CD4-positive, alpha-beta T cell (primary cell): Measurements from ENCODE around the gene ASAH2. TPM values are rescaled to one million over a fixed set of nuclear protein-coding genes. Genes with fewer than 3 reads are reported as not detected.

Experiments
- ATAC-seq: fragments of 200-7000 bp; cut with Tn5 transposase; one replicate; pipeline ENCODE4 v1.10.0; 2022; ENCODE audit warnings: mild to moderate bottlenecking; ENCODE audit not compliant: poor library complexity
- CTCF ChIA-PET: fragments of 350-600 bp; sonication (Branson Sonifier 250); formaldehyde crosslinking; loops from one replicate; lab custom pipeline; 2021; ENCODE audit warnings: antibody characterized with exemption, inconsistent platforms; lab: Charles Lee
- POLR2A ChIA-PET: fragments of 350-600 bp; sonication (Branson Sonifier 250); formaldehyde crosslinking; loops from one replicate; lab custom pipeline; 2021; ENCODE audit warnings: antibody characterized with exemption, inconsistent platforms; lab: Charles Lee
- DNase-seq, 14 experiments: peaks; one replicate each; pipeline ENCODE4 v3.0.0-alpha.2; 2013 to 2020; ENCODE audit warnings: mixed read lengths in 2 of 14
- H3K27ac ChIP-seq, 2 donors: one replicate each; pipeline versions ENCODE4 v1.5.1 to v1.7.0; 2013; ENCODE audit warnings: low read length in 2 of 2, low read depth in 1 of 2, mild to moderate bottlenecking in 1 of 2
- H3K27me3 ChIP-seq, 2 experiments: 1 replicate in 1 of 2; 2 replicates in 1 of 2; pipeline versions ENCODE4 v1.6.1 to v1.7.0; 2013; ENCODE audit warnings: low read length in 2 of 2, control low read depth in 1 of 2, mild to moderate bottlenecking in 1 of 2, moderate library complexity in 1 of 2; ENCODE audit not compliant: insufficient read depth in 2 of 2, control insufficient read depth in 1 of 2
- H3K36me3 ChIP-seq: one replicate; pipeline ENCODE4 v1.6.1; 2013; ENCODE audit warnings: low read length, control low read depth; ENCODE audit not compliant: insufficient read depth
- H3K4me1 ChIP-seq: one replicate; pipeline ENCODE4 v1.6.1; 2013; ENCODE audit warnings: low read length, control low read depth; ENCODE audit not compliant: insufficient read depth
- H3K4me3 ChIP-seq: one replicate; pipeline ENCODE4 v1.5.1; 2013; ENCODE audit warnings: mild to moderate bottlenecking, low read length, moderate library complexity
- H3K9me3 ChIP-seq, 2 experiments: 1 replicate in 1 of 2; 2 replicates in 1 of 2; pipeline versions ENCODE4 v1.6.1 to v1.7.0; 2013; ENCODE audit warnings: low read length in 2 of 2, mild to moderate bottlenecking in 2 of 2, control low read depth in 1 of 2, moderate library complexity in 1 of 2; ENCODE audit not compliant: control insufficient read depth in 1 of 2, insufficient read depth in 1 of 2
- H3K27ac Mint-ChIP-seq: one replicate; pipeline ENCODE4 v1.8.0; 2020; ENCODE audit warnings: mixed read lengths
- H3K27me3 Mint-ChIP-seq: one replicate; pipeline ENCODE4 v1.8.0; 2021; ENCODE audit warnings: mixed read lengths
- H3K36me3 Mint-ChIP-seq: one replicate; pipeline ENCODE4 v1.8.0; 2021; ENCODE audit warnings: low read depth, mixed read lengths
- H3K4me1 Mint-ChIP-seq: one replicate; pipeline ENCODE4 v1.8.0; 2021; ENCODE audit warnings: low read depth, mixed read lengths
- H3K4me3 Mint-ChIP-seq: one replicate; pipeline ENCODE4 v1.8.0; 2020; ENCODE audit warnings: mild to moderate bottlenecking, mixed read lengths
- H3K9me3 Mint-ChIP-seq: one replicate; pipeline ENCODE4 v1.8.0; 2020; ENCODE audit warnings: mixed read lengths
- intact Hi-C, 2 experiments: fragments of 100-400 bp; cut with DNase I in 1 of 2; cut with micrococcal nuclease in 1 of 2; formaldehyde crosslinking; loops; one replicate each; pipeline versions ENCODE4 v1.15.1 to v1.9.0; 2023 to 2025; cut with DNase I, micrococcal nuclease
- total RNA-seq, 174 experiments: library from RNA in 2 of 174; stranded (reverse) in 2 of 174; gene quantifications; one replicate each; pipeline ENCODE4 v1.2.3 and lab custom pipeline; 2021 to 2026
- TF ChIP-seq, protein P1 (sequence below): fragments of 200-600 bp; IDR thresholded peaks from one replicate; pipeline ENCODE4 v1.8.0; 2022; ENCODE audit warnings: antibody characterized with exemption, mild to moderate bottlenecking

ASAH2 gene
- total RNA-seq, 2 experiments from 2014 or later = 1.1 to 2.1 TPM

DNA sequence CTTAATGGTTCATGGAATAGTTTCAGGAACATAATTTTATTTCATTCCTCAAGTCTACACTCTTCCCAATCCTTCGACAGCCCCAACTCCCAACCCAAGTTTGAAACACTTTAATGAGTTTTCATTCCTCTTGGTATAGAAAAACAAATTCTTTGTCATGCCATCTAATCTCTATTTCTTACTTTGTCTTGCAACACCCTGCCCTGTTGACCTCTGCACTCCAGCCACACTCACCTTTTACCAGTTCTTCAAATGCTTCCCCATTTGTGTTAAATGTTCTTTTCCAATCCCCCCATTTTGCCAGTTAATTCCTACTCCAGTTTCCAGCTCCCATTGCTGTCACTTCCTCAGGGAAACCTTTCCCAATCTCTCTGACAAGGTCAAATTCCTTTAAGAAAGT, 21.9 kb downstream of the ASAH2 start:
- no peak overlapping the region for H3K4me3 ChIP-seq
- intact Hi-C loops = loop anchor here in 1 of 2 experiments (10.0 kb wide), 1 partner anchor 635 kb away; no protein-coding TSS in a partner anchor
- POLR2A ChIA-PET = no interaction called here
- peaks cover 4 to 13% of the 10 kb centered on the region in 2 experiments for H3K27me3 ChIP-seq
- no peaks in the 10 kb centered on the region for H3K9me3 ChIP-seq
- H3K36me3 ChIP-seq = no peaks in the 10 kb centered on the region
- no peak overlapping the region for H3K27ac ChIP-seq
- no peaks in the 10 kb centered on the region for H3K4me1 ChIP-seq
- ATAC-seq (no peak), DNase-seq (no peak)
- CTCF ChIA-PET = no interaction called here
- TF ChIP-seq, protein P1, sequence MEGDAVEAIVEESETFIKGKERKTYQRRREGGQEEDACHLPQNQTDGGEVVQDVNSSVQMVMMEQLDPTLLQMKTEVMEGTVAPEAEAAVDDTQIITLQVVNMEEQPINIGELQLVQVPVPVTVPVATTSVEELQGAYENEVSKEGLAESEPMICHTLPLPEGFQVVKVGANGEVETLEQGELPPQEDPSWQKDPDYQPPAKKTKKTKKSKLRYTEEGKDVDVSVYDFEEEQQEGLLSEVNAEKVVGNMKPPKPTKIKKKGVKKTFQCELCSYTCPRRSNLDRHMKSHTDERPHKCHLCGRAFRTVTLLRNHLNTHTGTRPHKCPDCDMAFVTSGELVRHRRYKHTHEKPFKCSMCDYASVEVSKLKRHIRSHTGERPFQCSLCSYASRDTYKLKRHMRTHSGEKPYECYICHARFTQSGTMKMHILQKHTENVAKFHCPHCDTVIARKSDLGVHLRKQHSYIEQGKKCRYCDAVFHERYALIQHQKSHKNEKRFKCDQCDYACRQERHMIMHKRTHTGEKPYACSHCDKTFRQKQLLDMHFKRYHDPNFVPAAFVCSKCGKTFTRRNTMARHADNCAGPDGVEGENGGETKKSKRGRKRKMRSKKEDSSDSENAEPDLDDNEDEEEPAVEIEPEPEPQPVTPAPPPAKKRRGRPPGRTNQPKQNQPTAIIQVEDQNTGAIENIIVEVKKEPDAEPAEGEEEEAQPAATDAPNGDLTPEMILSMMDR = no peak
- H3K27me3 Mint-ChIP-seq = peaks cover 37% of the 10 kb centered on the region
- no peaks in the 10 kb centered on the region for H3K9me3 Mint-ChIP-seq
- H3K36me3 Mint-ChIP-seq = no peaks in the 10 kb centered on the region
- no peak overlapping the region for H3K27ac Mint-ChIP-seq
- H3K4me3 Mint-ChIP-seq = no peak overlapping the region
- H3K4me1 Mint-ChIP-seq = no peaks in the 10 kb centered on the region

DNA sequence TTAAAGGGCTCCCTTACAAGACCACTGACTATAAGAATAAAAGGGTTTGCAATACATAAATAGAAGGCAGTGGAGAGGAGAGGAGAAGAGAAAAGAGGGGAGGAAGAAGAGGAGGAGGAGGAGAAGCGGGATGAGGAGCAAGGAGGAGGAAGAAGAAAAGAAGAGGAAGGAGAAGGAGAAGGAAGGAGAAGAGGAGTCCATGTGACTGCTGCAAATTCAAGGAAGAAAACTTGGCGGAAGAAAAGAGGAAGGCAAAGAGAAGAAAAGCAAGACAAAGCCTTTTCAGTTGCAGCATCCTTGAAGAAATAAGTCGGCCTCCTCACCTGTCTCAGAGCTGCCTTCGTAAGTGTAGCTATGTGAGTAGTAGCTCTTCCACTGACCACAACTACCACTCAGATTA, 22.6 kb downstream of the ASAH2 start:
- Mint-ChIP-seq H3K4me3 (no peak overlapping the region), H3K27ac (no peak overlapping the region), H3K4me1 (no peaks in the 10 kb centered on the region), H3K36me3 (no peaks in the 10 kb centered on the region), H3K9me3 (no peaks in the 10 kb centered on the region), H3K27me3 (peaks cover 31% of the 10 kb centered on the region)
- no peak overlapping the region for H3K27ac ChIP-seq
- intact Hi-C loops = loop anchor here in 1 of 2 experiments (10.0 kb wide), 1 partner anchor 634 kb away; no protein-coding TSS in a partner anchor
- POLR2A ChIA-PET = no interaction called here
- H3K4me3 ChIP-seq = no peak overlapping the region
- no peak for DNase-seq
- no peaks in the 10 kb centered on the region for H3K36me3 ChIP-seq
- CTCF ChIA-PET = no interaction called here
- no peak for ATAC-seq
- no peaks in the 10 kb centered on the region for H3K9me3 ChIP-seq
- peaks cover 4 to 5% of the 10 kb centered on the region in 2 experiments for H3K27me3 ChIP-seq
- TF ChIP-seq, protein P1 = no peak
- no peaks in the 10 kb centered on the region for H3K4me1 ChIP-seq

DNA sequence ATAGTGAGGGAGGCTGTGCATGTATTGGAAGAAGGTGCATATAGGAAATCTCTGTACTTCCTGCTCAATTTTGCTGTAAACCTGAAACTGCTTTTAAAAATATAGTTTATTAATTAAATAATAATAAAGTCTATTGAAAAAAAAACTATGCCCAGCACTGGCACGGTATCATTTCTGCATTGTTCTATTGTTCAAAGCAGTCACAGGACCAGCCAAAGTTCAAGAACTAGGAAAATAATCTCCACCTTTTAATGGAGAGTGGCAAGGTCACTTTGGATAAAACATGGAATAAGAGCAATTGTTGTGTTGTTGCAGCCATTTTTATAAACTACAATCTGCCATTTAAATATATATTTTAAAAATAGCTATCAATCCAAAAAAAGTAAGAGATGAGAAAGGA, 24.7 kb downstream of the ASAH2 start:
- ATAC-seq = no peak
- H3K4me3 Mint-ChIP-seq = no peak overlapping the region
- H3K27me3 Mint-ChIP-seq = peaks cover 26% of the 10 kb centered on the region

More for the DNA sequence above, 24.7 kb downstream of the ASAH2 start:
- POLR2A ChIA-PET = no interaction called here
- Histone ChIP-seq H3K27ac (no peak overlapping the region), H3K4me3 (no peak overlapping the region), H3K36me3 (no peaks in the 10 kb centered on the region), H3K27me3 (peaks cover 0 to 10% of the 10 kb centered on the region in 2 experiments), H3K4me1 (no peaks in the 10 kb centered on the region), H3K9me3 (no peaks in the 10 kb centered on the region)
- intact Hi-C loops = loop anchor here in 1 of 2 experiments (10.0 kb wide), 1 partner anchor 632 kb away; no protein-coding TSS in a partner anchor
- Mint-ChIP-seq H3K27ac (no peak overlapping the region), H3K9me3 (no peaks in the 10 kb centered on the region), H3K36me3 (no peaks in the 10 kb centered on the region), H3K4me1 (no peaks in the 10 kb centered on the region)
- TF ChIP-seq, protein P1 = no peak
- DNase-seq = no peak
- CTCF ChIA-PET = no interaction called here
